ENCODE results near the gene FAM193B.

DNA sequence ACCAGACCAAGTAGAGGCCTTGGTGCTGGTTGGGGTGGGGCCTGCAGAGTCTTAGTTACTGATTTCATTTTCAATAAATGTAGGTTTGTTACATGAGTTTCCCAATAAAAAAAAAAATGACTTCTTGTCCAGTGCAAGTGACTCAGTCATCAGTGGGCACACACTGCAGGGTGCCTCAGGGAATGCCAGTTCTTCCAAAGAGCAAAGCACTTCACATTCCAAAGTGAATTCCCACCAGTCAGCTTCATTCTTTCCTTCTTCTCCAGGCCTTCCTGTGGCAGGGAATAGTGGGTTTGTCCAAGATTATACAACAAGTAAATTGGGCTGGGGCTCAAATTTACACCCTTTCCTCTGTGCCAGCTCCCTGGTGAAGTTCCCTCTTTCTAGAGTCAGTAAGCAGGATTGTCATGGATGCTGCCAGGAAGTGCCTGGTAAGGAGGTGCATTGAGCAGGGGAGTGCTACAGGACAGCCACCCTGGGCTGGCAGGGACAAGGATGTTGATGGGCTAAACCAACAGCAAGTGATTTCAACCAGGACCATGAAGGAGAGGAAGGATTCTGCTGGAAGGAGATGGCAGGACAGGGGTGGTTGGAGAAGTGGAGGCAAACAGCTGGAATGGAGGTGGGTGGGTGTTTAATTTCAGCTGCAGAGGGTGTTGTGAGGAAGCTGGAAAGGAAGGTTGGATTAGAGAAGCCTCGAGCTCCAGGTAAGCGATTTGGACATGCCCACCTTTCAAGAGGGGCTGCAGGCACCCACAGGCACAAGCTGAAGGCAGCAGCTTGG is 41.8 kb upstream of the FAM193B start:
- TF ChIP-seq, protein P1, sequence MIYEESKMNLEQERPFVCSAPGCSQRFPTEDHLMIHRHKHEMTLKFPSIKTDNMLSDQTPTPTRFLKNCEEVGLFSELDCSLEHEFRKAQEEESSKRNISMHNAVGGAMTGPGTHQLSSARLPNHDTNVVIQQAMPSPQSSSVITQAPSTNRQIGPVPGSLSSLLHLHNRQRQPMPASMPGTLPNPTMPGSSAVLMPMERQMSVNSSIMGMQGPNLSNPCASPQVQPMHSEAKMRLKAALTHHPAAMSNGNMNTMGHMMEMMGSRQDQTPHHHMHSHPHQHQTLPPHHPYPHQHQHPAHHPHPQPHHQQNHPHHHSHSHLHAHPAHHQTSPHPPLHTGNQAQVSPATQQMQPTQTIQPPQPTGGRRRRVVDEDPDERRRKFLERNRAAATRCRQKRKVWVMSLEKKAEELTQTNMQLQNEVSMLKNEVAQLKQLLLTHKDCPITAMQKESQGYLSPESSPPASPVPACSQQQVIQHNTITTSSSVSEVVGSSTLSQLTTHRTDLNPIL (CRISPR knock-in tag; IDR thresholded peaks at IDR 0.05; ENCODE audit: low read depth): no peak
- no peak for TF ChIP-seq RARB (CRISPR knock-in tag; IDR thresholded peaks at IDR 0.05)
